Measurements from ENCODE around the gene GRIN1. TPM values are rescaled to one million over a fixed set of nuclear protein-coding genes. Genes with fewer than 3 reads are reported as not detected.

The GRIN1 gene
- total and polyA plus RNA-seq, 10 of the 15 experiments (the other 5 are each of a cell fraction or from before 2014, with no cell fraction given), result 0.05 to 0.10 (median 0.06) TPM; not detected in 6

- TF ChIP-seq ZNF622 (IDR thresholded peaks at IDR 0.05) (no peak), ESRRA (IDR thresholded peaks at IDR 0.05; ENCODE audit: low read length) (no peak), HCFC1 (IDR thresholded peaks at IDR 0.05; ENCODE audit: low read length) (no peak), CBX3 (IDR thresholded peaks at IDR 0.05; ENCODE audit: borderline replicate concordance, low read depth) (no peak), SPI1 (IDR thresholded peaks at IDR 0.05; ENCODE audit: borderline replicate concordance, insufficient read depth, low read depth, low read length) (no peak), PML (IDR thresholded peaks at IDR 0.05; ENCODE audit: low read length) (no peak)
These were observed 39.4 kb downstream of the GRIN1 start (continued) for GRCh38 chr9:137178201-137178938.

- Histone ChIP-seq H3K9ac (ENCODE audit: control insufficient read depth, insufficient read depth, low read length) (no peak overlapping the region), H3K4me2 (ENCODE audit: control insufficient read depth, insufficient read depth) (no peak overlapping the region), H3K36me3 (ENCODE audit: control insufficient read depth in 2 of 2, insufficient read depth in 2 of 2, low read length in 1 of 2) (peaks cover 7 to 23% of the 10 kb centered on the region in 2 experiments), H3K79me2 (ENCODE audit: control insufficient read depth, insufficient read depth, low read length) (no peaks in the 10 kb centered on the region), H3K27ac (ENCODE audit: control insufficient read depth, insufficient read depth) (no peak overlapping the region), H3K9me3 (replicated peaks; ENCODE audit: control insufficient read depth, insufficient read depth, low read length) (no peaks in the 10 kb centered on the region), H4K20me1 (ENCODE audit: control insufficient read depth, insufficient read depth) (no peaks in the 10 kb centered on the region), H3K4me3 (no peak overlapping the region), H2AFZ (ENCODE audit: control insufficient read depth, low read depth, low read length) (no peak overlapping the region), H3K27me3 (replicated peaks in 1 of 2; ENCODE audit: control insufficient read depth in 2 of 2, insufficient read depth in 2 of 2, low read length in 1 of 2) (no peaks in the 10 kb centered on the region), H3K4me1 (ENCODE audit: control insufficient read depth, insufficient read depth, low read length) (no peaks in the 10 kb centered on the region)
- BruUV-seq (replicated peaks), result no TSS peak
- intact Hi-C loops (cut with micrococcal nuclease; ENCODE audit: unreplicated experiment) (no loop called here), in situ Hi-C loops (cut with MboI) (no loop called here)
- FAIRE-seq (no peak), ATAC-seq (no peak), DNase-seq (ENCODE audit: low read depth, low spot score) (no peak)
- RAD21 ChIA-PET (ENCODE audit: unreplicated experiment), result no interaction called here
- CTCF ChIA-PET, result interaction anchor here (0.6 kb wide), 1 partner anchor 112 kb away, joined by 3 read pairs; no protein-coding TSS in a partner anchor
- POLR2A ChIA-PET, result no interaction called here
- SMC1A ChIA-PET (ENCODE audit: uncharacterized antibody, unreplicated experiment), result no interaction called here
- TF ChIP-seq ZBTB11 (CRISPR knock-in tag; IDR thresholded peaks at IDR 0.05) (no peak), POLR2A (IDR thresholded peaks at IDR 0.05; ENCODE audit: low read depth, low read length) (0 out of 2 replicates have a peak, but pooled peaks have one; percentile 19)
- WGBS (ENCODE audit: insufficient coverage, insufficient replicate concordance, low lambda C conversion rate, missing lambda C conversion rate), result 89% methylated on average over 18 of the region's 19 CpGs
These were observed 40.1 kb downstream of the GRIN1 start for GRCh38 chr9:137178939-137179630.
